GM19452 (cell line): Measurements from ENCODE around the gene GALNT1.
"Not testable (repeated sequence)": the region's sequence is repeated elsewhere in the genome, so short reads cannot be mapped to it uniquely, and the experiment has no call there.

Experiments
- ATAC-seq: cut with Tn5 transposase; IDR thresholded peaks from one replicate; pipeline ENCODE4 v1.9.1; 2021; ENCODE audit not compliant: unreplicated experiment

GALNT1 gene

DNA sequence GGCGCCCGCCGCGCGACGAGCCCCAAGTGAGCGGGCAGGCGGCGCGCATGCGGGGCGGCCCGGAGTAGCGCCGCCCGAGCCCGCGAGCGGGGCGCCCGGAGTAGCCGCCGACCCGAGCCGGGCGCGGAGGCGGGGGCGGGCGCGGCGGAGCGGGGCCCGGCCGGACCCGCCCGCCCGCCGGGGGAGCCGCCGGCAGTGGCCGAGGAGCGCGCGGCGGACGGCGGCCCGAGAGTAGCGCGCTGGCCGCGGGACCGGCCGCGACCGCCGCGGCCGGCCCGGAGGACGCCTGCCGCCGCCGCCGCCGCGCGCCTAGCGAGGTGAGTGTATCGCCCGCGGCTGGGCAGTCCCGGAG, at the start of gene GALNT1:
Gene GALNT1, plus strand, starts transcription at position 195 of the 352 bp plus-strand sequence. CDS start 72,923 bp downstream, outside the sequence.
- ATAC-seq, result no peak

DNA sequence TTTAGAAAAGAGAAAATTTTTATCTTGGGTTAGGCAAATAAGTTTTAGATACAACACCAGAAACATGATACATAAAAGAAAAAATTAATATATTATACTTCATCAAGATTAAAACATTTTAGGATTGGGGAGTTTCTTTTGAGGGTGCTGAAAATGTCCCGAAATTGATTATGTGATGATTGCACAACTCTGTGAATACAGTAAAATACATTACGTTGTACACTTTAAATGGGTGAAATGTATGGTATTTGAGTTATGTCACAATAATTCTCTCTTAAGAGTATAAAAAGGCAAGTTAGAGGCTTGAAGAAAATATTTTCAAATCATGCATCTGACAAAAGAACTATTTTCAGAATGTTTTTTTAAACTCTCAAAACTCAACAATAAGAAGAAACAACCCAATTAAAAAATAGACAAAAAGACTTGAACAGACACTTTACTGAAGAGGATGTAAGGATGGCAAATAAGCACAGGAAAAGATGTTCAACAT, 47.6 kb upstream of the GALNT1 start:
- no peak for ATAC-seq

DNA sequence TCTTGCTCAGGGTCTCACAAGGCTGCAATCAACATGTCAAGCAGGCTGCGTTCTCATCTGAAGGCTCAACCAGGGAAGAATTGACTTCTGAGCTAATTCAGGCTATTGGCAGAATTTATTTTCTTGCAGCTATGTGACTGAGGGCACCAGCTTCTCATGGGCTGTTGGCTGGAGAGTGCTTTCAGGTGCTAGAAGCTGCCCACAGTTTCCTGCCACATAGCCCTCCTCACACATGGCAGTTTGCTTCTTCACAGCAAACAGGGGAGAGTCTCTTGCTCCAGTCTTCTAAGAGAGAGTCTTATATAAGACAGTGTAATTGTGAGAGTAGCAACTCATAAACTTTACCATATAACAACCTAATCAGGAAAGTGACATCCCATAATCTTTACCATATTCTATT, 46.2 kb upstream of the GALNT1 start:
- ATAC-seq, result no peak

DNA sequence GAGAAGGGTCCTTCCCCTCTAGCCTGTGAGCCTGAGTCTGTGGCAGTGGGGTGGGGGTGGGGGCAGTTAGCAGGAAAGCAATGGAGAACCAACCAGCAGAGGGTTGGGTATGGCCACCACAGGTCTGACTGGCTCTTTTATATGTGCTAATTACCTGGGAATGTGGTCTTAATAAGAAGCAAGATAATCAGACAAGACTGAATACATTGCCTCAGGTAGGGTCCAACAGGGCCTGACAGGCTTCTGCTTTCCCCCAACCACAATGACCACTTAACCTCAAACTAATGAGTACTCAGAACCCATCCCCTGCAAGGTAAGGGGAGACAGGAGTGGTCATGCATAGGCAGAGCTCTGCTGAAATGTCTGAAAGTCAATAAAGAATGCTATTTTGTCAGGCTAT, 39.2 kb upstream of the GALNT1 start:
- ATAC-seq, result no peak

DNA sequence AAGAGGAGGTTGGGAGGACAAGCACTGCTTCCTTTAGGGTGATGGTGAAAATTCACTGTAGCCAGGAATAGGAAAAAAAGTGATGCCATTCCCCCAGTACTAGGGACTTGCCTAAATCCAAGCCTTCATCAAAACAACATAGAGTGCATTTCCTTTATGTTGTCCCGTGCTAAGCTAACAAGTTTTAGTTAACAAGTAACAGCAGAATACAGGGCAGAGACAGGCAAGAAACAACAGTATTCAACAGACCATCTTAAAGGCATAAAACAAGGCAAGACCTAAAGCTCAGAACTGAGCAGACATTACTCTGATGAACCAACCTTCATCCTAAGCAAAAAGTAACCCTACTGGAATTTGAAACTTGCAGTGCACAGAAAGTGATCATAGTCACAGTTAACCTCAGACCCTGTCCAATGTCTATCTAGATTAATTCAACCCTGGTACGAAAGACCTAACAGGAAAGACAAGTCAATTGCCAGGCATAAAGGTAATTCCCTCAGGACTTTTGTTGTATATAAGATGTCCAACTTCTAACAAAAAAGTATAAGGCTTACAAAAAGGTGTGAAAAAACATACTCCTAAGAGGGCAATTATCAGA, 34.4 kb upstream of the GALNT1 start:
- ATAC-seq, result no peak

DNA sequence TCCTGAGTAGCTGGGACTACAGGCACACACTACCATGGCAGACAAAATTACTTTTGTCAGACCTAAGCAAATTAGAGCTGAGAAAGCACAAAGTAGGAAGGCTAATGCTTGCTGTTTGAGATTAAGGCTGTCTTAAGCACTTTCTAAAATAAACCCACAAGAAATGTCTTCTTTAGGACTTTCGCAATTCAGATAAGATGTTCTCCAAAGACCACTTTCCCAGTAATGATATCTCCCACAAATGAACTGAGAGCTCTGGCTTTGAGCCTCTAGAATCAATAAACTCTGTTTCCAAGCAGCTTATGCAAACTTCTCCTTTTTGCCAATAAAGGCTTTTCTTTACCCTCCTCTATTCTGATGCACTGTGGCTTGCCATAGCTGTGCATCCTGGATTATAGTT, 32.0 kb upstream of the GALNT1 start:
- no peak for ATAC-seq

DNA sequence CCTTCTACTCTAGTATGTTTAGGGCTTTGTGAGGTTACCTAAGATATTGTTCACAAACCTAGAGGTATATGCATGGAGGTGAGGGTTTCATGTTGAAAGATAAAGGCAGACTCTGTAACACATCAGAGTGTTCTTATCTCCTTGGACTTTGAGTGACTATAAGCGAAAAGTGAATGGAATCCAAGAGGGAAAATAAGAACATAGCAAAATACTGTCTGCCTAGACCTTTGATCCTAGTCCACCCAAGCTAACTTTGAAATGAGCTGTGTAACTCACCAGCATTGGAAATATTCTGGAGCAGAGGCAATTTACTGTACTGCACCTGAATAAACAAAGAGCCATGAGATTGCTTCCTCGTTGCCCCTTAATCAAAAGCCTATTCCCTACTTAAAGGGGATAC, 28.2 kb upstream of the GALNT1 start:
- ATAC-seq, result no peak

DNA sequence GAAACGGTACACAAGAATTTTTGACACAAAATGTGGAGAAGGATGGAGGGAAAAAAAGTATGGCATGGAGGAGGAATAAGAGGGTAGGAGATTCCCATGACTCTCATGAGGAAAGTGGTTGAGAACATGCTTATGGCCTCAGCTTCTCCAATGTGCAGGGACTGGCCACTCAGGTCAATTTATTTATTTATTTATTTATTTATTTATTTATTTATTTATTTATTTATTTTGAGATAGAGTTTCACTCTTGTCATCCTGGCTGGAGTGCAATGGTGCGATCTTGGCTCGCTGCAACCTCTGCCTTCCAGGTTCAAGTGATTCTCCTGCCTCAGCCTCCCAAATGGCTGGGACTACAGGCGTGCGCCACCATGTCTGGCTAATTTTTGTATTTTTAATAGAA, 26.0 kb upstream of the GALNT1 start:
- ATAC-seq, result not testable (repeated sequence)

DNA sequence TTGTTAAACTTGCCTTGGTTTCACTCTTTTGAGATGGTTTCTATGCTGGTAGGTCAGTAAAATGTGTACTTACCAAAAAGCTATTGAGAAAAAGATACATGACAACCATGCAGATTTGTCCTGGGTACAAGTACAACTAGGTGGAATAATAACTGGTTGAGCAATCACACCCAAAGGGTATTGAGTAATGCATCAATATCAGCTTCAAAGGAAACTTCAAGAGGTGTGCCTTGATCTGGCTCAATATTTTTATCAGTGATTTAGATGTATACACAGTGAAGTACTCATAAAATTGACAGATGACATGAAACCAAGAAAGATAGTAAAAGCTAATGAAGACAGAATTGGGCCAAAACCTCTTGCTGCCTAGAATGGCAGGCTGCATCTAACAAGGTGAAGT, 21.7 kb upstream of the GALNT1 start:
- ATAC-seq, result no peak

DNA sequence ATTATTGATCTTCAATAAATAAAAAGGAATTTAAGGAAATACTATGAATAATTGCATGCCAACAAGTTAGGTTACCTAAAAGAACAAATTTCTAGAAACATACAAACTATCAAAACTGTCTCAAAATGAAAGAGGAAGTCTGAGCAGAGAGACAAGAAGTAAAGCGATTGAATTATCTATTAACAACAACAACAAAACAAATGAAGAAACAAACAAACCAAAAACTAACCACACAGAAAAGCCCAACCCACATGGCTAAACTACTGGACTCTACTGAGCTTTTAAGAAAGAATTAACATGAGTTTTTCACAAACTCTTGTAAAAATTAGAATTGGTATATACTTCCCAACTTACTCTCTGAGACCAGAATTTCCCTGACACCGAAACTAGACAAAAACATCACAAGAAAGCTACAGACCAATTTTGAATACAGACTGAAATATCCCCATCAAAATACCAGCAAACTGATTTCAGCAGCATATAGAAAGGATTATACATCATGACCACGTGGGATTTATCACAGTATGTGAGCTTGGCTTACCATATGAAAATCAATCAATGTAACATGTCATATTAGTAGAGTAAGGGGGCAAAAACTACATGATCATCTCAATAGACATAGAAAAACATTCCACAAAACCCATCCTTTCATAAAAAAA, 16.6 kb upstream of the GALNT1 start:
- peak; percentile 88 for ATAC-seq

DNA sequence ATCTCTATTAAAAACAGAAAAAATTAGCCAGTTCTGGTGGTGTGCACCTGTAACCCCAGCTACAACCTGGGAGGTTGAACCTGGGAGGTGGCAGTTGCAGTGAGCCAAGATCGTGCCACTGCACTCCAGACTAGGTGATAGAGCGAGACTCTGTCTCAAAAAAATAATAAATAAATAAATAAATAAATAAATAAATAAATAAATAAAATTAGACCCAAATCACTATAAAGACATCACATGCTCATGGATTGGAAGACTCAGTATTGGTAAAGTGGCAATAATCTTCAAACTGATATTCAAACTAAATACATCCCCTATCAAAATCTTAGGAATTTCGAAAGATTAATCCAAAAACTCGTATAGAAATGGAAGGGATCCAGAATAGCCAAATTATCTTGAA, 15.5 kb upstream of the GALNT1 start:
- ATAC-seq, result no peak

DNA sequence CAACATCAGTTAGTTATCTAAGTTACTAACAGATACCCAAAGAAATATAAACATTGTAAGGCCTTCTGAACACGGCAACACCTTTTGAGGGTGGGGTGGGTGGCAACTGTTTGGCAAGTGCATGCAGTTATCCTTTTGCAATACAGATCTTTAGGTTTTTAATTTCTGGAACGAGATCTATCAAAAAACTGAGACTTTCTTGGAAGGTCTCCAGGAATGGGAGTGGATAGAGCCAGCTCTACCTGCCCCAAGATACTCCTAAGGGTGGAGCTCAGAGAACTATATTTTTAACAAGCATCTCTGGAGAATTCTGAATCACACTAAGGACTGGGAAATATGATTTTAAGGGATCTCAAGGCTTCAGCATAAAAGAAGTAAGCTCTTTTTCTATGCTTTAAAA, 11.4 kb upstream of the GALNT1 start:
- ATAC-seq, result no peak

DNA sequence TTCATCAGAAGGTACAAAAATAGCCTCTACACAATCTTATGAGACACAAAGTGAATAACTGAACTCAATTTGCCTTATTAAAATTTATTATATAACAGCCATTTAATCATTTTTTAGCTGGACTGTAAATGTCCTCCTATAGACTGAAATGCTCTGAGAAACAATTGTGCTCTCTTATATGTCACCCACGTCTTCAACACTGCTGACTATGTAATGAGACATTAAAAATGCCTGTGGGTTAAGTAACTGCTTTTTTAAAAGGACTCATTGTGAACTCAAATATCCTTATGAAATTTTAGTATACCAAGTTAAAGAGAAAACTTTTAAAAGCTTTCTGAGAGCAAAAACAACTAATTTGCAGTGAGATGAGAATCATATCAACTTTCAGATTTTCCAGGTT, 10.4 kb upstream of the GALNT1 start:
- ATAC-seq, result no peak

DNA sequence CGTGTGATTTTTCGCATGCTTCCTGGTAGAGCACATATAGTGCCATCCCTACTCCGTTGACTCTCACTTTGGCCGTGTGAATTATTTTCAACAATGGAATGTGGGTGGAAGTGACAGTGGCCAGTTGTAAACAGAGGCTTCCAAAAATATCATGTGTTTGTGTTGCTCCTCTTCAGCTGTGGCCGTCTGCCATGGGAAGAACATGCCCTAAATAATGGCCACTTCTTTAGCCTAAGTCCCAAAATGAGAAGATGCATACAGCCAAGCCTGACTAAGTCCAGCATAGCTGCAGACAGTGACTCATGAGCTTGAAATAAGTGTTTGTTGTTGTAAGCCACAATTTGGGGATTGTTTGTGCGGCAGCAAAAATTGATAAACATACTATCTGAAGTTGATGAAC, 8.9 kb upstream of the GALNT1 start:
- no peak for ATAC-seq

DNA sequence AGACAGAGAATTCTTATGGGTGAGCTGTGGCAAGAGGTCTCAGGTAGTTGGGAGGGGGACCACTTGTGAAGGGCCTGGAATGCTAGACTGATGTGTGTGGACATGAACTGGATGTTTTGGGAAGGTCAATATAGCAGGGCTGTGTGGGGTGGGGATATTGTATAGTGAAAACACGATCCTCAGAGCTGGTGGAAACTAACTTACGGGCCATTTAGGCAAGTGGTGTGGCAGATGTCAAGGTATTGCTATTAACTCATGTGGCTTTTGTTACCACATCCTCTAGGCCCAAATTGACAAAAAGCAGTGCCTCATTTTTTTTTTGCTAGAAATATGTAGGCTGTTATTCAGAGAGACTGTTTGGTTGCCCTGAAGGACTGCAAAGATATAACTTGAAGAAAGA, 8.0 kb upstream of the GALNT1 start:
- no peak for ATAC-seq

DNA sequence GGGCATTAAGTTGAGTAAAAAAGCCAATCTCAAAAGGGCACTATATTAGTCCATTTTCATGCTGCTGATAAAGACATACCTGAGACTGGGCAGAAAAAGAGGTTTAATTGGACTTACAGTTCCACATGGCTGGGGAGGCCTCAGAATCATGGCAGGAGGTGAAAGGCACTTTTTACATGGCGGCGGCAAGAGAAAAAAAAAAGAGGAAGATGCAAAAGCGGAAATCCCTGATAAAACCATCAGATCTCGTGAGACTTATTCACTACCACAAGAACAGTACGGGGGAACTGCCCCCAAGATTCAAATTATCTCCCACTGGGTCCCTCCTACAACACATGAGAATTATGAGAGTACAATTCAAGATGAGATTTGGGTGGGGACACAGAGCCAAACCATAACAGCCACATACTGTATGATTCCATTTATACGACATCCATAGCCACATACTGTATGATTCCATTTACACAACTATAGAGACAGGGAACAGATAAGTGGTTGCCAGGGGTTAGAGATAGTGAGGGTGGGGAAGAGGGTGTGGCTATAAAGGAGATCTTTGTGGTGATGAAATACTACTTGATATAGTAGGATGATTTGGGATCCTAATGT, 5.2 kb upstream of the GALNT1 start:
- not testable (repeated sequence) for ATAC-seq

DNA sequence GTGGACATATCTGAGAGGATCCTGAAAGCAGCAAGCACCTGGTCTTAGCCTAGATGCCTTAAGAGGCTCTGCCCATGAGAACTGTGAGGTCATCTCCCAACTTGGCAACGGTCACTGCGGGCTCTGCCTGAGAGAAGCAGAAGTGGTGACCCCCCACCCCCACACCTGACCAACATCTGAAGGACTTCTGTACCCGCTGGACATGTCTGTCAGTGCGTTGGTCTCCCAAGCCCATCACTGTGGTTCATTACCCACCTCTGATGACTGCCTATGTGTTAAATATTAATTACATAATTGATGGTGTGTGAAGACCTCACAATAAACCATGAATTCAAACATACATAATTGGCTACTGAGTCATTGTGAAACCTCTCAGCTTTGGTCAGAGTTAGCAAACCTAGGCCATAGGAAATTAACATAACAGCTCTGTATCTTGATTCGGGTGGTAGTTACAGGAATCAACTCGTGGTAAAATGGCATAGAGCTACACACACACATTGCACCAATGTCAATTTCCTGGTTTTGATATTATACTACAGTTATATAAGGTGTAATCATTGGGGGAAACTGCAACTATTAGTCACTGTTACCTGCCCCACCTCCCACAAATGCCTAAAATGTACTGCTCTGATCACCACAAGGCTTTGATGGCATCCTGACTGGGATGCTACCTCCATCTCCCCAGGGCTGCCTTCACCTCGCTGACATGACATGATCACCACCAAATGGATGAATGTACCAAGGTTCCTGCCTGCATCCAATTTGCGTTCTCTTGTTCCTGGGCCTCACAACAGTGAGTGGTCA, 4.3 kb upstream of the GALNT1 start:
- ATAC-seq, result peak; percentile 64

DNA sequence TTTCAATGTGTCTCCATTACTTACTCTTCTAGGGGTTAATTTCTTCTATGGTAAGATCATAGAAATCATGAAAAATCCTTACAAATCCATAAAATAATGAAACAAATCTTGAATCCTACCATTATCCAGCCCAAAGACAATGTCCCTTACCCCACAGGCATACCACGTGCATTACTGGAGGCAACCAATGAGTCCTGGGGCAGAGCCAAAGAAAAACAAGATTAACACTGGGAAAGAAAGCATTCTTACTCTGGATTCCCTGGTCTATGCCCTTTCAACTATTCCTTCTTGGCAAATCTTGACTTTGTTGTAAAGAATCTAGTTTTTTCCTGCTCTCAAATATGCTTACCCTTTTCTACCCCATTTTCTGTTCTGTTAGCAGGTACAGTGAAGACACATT, 3.1 kb upstream of the GALNT1 start:
- no peak for ATAC-seq

DNA sequence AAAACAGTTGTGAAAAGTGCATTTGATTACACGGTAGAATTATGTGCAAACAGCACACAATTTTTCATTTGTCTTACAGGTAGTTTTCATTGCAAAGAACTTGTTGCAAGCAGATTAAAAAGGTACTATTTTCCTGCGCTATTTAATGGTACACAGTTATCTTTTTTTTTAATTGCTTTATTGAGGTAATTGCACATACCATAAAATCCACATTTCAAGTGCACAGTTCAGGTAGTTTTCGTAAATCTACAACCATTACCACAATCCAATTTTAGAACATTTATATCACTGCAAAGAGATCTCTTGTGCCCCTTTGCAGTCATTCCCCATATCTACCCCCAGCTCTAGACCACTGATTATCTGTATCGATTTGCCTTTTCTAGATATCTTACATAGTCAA, 2.6 kb upstream of the GALNT1 start:
- ATAC-seq, result no peak

DNA sequence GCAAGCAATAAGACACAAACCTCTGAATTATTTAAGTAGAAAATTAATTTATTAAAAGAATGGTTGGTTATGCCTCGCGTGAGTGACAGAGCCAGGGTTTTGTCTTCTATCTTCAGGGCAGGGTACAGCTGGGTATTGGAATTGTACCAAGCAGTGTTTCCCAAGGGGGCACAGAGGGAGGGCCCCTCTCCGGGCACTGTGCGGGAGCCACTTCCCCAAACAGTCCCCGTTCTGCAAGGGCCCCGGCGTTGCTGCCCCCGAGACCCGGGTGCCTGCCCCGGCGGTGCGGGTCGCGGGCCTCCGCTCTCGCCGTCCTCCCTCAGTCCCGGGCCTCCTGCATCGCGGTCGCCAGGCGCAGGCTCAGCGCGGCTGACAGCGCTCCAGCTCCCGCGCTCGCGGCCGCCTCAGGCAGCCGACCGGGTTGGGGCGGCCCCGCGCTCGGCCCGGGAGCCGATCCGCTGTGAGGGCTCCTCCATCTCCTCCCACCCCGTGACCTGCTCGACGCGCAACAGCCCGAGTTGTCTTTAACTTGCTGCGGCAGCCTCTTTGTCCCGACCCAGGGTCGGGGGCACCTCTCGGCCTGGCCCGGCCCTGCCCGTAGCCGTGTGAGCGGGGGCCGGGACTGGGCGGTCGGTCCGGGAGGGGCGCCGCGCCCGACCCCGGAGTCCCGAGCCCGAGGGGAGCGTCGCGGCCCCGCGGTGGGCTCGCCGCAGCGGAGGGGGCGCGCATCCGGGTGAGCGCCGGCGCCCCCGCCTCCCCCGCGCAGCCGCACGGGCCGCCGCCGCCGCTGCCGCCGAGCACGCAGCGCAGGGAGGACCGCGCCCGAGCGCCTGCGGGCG, 620 bp upstream of the GALNT1 start:
- peak; percentile 33 for ATAC-seq
